NCI-H526 treated with DMSO at 0.1 percent for 48 hours (cell line): ENCODE results near the gene TMLHE.
"Not testable (repeated sequence)": the region's sequence is repeated elsewhere in the genome, so short reads cannot be mapped to it uniquely, and the experiment has no call there.

Experiments
- DNase-seq: peaks from one replicate; lab custom pipeline; 2025; lab: John Stamatoyannopoulos, UW

The TMLHE gene

DNA sequence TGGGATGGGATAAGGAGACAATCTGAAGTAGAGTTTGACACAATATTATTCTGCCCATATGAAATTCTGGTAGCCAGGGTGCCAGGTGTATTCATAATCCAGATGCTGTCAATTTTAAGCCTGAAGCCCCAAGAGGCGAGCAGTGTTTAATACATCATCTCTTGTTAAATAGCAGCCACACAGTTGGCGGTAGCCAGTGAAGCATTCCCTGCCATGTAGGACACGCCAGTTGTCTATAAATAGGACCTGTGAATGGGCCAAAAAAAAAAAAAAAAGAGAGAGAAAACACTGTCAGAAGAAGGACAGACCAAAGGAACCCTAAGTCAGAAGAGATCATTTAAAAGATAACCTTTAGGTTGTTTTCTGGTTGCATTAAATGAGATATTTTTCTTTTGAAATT is 121.3 kb downstream of the TMLHE start:
- not testable (repeated sequence) for DNase-seq

DNA sequence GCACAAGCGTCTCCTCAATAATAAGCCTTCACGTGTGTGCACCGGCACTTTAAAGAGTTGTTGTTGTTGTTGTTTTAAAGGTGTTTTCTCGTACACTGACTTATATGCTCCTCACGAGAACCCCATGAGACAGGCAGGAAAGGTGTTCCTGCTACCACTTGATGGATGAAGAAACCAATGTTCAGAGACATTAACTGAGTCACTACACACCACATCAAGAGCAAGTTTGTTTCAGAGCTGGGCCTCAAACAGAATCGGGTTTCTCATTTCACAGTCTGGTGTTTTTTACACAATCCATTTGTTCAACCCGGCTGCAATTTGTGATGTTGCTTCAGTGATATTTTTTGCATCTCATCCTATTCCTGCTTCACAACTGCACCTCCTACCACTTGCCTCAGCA is 135.6 kb downstream of the TMLHE start:
- not testable (repeated sequence) for DNase-seq

- DNase-seq = not testable (repeated sequence)
These were observed 146.3 kb downstream of the TMLHE start for GRCh38 chrX:155466269-155466938.

DNA sequence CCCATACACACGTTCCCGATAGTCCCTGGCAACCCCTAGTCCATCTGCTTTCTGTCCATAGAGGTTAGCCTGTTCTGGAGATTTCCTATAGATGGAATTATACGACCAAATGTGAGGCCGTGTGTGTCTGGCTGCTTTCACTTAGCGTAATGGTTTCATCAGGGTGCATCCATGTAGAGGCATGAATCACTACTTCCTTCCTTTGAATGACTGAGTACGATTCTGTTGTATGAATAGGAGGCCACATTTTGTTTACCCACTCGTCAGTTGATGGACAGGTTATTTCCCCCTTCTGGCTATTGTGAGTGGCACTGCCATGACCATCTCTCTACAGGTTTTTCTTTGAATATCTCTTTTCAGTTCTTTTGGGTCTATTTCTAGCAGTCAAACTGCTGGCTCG is 152.3 kb downstream of the TMLHE start:
- DNase-seq = not testable (repeated sequence)

DNA sequence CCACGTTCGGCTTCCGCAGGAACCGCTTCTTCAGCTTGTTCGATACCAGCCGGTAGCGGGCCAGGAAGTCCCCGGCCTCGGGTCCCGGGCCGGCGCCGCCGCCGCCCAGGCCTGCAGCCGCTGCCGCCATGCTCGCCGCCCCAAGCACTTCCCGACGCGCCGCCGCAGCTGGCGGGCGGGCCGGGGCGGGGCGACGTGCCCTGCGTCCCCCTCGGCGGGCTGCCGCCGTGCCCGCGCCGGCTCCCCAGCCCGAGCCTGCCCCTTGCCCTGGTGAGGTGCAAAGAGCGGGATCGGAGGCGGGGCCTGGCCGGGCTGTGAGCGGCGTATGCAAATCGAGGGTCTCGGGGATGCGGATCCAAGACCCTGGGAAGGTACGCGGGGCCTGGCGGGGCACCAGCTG is 154.3 kb downstream of the TMLHE start, which contains the start of gene F8A3:
Gene F8A3, minus strand, starts transcription at position 150 of the 400 bp plus-strand sequence. Its CDS starts 20 bp downstream, at position 130.
- DNase-seq = not testable (repeated sequence)

DNA sequence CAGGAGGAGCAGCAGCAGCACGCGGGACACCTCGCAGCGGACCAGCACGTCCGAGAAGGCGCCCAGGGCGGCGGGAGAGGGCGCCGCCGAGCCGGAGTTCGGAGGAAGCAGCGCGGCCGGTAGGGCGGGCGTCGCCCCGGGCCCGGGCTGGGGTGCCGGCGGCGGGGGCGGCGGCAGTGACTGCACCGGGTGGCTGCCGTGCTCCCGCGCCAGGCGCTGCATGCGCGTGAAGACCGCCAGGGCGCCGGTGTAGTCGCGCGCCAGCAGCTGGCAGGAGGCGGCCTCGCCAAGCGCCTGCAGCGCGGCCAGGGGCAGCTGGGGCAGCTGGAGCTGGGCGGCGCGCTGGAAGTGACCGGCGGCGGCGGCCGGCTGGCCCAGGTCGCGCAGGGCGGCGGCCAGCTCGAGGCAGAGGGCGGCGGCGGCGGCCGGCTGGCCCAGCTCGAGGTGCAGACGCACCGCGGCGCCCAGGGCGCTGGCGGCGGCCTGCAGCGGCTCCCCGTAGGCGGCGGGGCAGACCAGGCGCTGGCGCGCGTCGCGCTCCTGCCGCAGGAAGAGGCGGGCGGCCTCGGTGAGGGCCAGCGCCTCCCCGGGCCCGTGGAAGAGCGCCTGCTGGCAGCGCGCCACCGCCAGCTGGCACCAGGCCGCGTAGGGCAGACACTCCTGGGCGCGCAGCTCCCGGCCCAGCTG is 154.8 kb downstream of the TMLHE start:
- not testable (repeated sequence) for DNase-seq

DNA sequence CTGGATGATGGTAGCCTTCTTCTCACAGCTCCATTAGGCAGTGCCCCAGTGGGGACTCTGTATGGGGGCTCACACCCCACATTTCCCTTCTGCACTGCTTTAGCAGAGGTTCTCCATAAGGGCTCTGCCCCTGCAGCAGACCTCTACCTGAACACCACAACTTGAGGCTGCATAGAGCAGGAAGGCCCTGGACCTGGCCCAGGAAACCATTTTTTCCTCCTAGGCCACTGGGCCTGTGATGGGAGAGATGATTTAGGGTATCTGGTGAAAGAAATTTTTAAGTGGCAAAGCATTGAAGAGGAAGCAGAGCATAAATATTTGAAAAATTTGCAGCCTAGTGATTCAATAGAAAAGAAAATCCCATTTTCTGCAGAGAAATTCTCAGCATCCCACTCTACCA is 171.7 kb downstream of the TMLHE start:
- no peak for DNase-seq
